D721Med (cell line): ENCODE measurements around the gene MRGPRX2.

Source experiments
- DNase-seq: peaks from one replicate; pipeline ENCODE4 v3.0.0; 2011; ENCODE audit warnings: low spot score; ENCODE audit not compliant: insufficient read length
- FAIRE-seq: peaks from 2 replicates; lab custom pipeline; 2011; peaks lifted over from hg19 to GRCh38; lab: Jason Lieb, UNC
- TF ChIP-seq, protein P1 (sequence below): IDR thresholded peaks from 2 replicates; pipeline ENCODE4 v1.5.1; 2012; ENCODE audit warnings: mild to moderate bottlenecking, control low read depth; ENCODE audit not compliant: insufficient read depth; ENCODE audit errors: missing control alignments

MRGPRX2 gene

DNA sequence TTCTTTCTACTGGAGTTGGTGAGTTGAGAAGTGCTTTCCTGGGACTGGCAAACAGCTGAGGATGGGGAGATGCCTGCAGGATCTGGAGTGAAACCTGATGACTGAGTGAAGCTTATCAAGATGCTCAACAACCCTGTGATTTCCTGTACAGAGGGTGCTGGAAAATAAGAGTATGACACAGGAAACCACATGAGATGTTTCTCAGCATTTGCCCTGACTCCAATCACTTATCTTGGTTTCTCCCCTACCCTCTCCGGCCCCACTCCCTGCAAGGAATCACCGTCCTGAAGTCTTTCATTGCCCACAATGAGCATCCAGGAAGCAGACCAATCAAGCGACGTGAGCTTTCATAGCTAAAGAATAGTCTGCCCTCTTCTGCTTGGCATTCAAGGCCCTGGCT lies at the start of gene MRGPRX2:
TSS of gene MRGPRX2 (minus strand) at position 89 of the 400 bp plus-strand sequence. CDS start 4,315 bp downstream, outside the sequence.
- DNase-seq: no peak
- no peak for FAIRE-seq

GRCh38 chr11:19110295-19110694 lies 49.8 kb upstream of the MRGPRX2 start:
- TF ChIP-seq, protein P1, sequence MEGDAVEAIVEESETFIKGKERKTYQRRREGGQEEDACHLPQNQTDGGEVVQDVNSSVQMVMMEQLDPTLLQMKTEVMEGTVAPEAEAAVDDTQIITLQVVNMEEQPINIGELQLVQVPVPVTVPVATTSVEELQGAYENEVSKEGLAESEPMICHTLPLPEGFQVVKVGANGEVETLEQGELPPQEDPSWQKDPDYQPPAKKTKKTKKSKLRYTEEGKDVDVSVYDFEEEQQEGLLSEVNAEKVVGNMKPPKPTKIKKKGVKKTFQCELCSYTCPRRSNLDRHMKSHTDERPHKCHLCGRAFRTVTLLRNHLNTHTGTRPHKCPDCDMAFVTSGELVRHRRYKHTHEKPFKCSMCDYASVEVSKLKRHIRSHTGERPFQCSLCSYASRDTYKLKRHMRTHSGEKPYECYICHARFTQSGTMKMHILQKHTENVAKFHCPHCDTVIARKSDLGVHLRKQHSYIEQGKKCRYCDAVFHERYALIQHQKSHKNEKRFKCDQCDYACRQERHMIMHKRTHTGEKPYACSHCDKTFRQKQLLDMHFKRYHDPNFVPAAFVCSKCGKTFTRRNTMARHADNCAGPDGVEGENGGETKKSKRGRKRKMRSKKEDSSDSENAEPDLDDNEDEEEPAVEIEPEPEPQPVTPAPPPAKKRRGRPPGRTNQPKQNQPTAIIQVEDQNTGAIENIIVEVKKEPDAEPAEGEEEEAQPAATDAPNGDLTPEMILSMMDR: no peak
- DNase-seq: no peak
- no peak for FAIRE-seq

More for the DNA sequence above, at the start of gene MRGPRX2:
- TF ChIP-seq, protein P1: no peak

DNA sequence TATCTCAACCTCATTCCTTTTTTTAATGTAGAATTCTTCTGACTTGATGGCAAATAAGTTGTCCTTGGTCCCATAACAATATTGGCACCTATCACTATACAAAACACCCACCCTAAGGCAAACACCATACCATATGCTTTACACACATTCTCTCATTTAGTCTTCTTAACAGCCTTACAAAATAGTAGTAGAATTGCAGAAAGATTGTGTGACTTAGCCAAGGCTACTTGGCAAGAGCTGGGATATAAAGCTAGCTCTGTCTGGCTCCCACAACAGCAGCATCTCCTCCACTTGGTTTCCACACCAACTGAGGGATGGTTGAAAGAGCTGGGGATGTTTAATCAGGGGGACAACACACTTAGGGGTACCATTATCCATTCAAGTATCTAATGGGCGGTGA lies 46.6 kb upstream of the MRGPRX2 start:
- FAIRE-seq: no peak
- TF ChIP-seq, protein P1: no peak
- DNase-seq: no peak

GRCh38 chr11:19105011-19105410 lies 44.5 kb upstream of the MRGPRX2 start:
- TF ChIP-seq, protein P1: no peak
- no peak for FAIRE-seq
- DNase-seq: no peak

DNA sequence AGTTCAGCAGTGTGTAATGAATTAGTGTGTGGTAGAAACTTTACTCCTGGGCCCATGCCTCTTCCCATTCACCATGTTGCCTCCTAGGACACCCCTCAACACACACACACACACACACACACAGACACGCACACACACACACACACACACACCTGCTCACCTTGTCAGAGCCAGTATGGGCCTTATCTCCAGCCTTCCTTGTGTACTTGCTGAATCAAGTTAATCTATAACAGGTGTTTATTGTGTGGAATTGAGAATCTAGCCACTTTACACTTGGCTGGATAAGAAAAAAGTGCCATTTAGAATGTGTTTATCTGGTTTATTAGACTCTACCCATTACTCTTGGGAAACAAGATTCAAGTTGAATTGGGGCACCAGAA lies 42.0 kb upstream of the MRGPRX2 start:
- DNase-seq: no peak
- TF ChIP-seq, protein P1: no peak
- no peak for FAIRE-seq

DNA sequence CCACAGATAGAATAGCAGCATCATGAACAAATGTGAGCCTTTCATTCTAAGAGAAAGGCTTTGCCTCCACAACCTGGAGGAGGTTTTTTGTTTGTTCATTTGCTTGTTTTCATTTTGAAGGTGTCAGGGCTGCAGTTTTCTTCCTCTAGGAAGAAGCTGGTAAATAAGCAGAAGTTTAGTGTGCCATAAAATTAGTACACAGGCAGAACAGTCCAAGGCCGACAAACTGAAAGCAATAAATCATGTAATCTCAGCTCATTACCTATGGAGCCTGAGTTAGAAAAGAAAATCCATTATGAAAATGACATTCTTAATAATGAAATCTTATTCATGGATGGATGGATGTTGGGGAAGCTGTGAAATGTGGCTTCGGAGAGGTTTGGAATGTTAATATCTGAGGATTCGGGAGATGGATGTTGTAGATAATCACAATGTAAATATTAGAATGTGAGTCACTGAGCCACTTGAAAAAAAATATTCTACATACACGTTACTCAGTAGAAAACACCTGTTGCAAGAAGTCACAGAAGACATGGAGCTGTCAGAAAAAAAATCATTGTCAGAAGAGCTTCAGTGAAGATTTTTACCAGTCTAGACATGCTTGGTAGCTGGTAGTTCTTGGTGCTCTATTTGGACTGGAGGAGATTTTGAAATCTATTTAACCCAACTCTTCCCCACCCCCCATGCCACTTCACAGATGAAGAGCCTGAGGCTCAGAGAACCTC lies 41.4 kb upstream of the MRGPRX2 start:
- DNase-seq: no peak
- FAIRE-seq: no peak
- TF ChIP-seq, protein P1: no peak

GRCh38 chr11:19100885-19101284 lies 40.4 kb upstream of the MRGPRX2 start:
- TF ChIP-seq, protein P1: no peak
- DNase-seq (no peak), FAIRE-seq (no peak)
